Measurements from ENCODE around the gene MYH11. TPM values are rescaled to one million over a fixed set of nuclear protein-coding genes. Genes with fewer than 3 reads are reported as not detected.

The MYH11 gene
- total and polyA plus RNA-seq, 2 of the 13 experiments (the other 11 are each of a cell fraction or from before 2014, with no cell fraction given), result not detected

GRCh38 chr16:15866451-15866850 lies 9.6 kb upstream of the MYH11 start:
- no peak overlapping the region for H3K4me2 ChIP-seq (ENCODE audit: low read depth, low read length)
- DNase-seq (ENCODE audit: low spot score) (no peak), ATAC-seq (no peak), FAIRE-seq (no peak)
- no peak overlapping the region for H3K27ac ChIP-seq (ENCODE audit: extremely low read length, insufficient read depth, low read length)
- no peaks in the 10 kb centered on the region for H3K9me3 ChIP-seq (ENCODE audit: low read length)
- ChIA-PET CTCF (ENCODE audit: low intra/inter-chr PET ratio, low total read pairs) (no interaction called here), POLR2A (no interaction called here)
- 88% methylated on average over 5 of the region's 5 CpGs for WGBS (ENCODE audit: low lambda C conversion rate)
- in situ Hi-C loops (cut with HindIII; ENCODE audit: extremely low pct_ligation_motif_present, low pct_unique_long_range_greater_than_20kb), result no loop called here
- intact Hi-C loops (cut with micrococcal nuclease; ENCODE audit: unreplicated experiment), result no loop called here
- no peak for TF ChIP-seq ZFP90 (CRISPR knock-in tag; IDR thresholded peaks at IDR 0.05; ENCODE audit: borderline replicate concordance)
- peak; percentile 36; the same call in 1 of the 2 replicates for TF ChIP-seq CEBPG (CRISPR knock-in tag; IDR thresholded peaks at IDR 0.05)
- TF ChIP-seq CEBPB (IDR thresholded peaks at IDR 0.05; ENCODE audit: borderline replicate concordance, low read depth, low read length), result peak; percentile 78
- no peaks in the 10 kb centered on the region for H3K4me1 ChIP-seq (ENCODE audit: insufficient read depth, low read length)
- TSS peak; percentile 52 for BruUV-seq (replicated peaks)
- no peaks in the 10 kb centered on the region for H4K20me1 ChIP-seq (ENCODE audit: insufficient read depth, low read length)
- no peak overlapping the region for H3K4me3 ChIP-seq (replicated peaks in 1 of 3; ENCODE audit: insufficient read depth in 1 of 3, low read depth in 2 of 3, low read length in 3 of 3)
- H3K27me3 ChIP-seq (ENCODE audit: control insufficient read depth in 1 of 2, insufficient read depth in 2 of 2, low read length in 2 of 2), result no peaks in the 10 kb centered on the region
- H3K9ac ChIP-seq (ENCODE audit: insufficient read depth, low read depth, low read length), result no peak overlapping the region
- H3K36me3 ChIP-seq (replicated peaks in 1 of 2; ENCODE audit: control insufficient read depth in 1 of 2, insufficient read depth in 2 of 2, low read length in 2 of 2), result peaks cover 4 to 40% of the 10 kb centered on the region in 2 experiments
- no peaks in the 10 kb centered on the region for H3K79me2 ChIP-seq (ENCODE audit: insufficient read depth, low read length)
- no peak overlapping the region for H2AFZ ChIP-seq (ENCODE audit: low read length)

DNA sequence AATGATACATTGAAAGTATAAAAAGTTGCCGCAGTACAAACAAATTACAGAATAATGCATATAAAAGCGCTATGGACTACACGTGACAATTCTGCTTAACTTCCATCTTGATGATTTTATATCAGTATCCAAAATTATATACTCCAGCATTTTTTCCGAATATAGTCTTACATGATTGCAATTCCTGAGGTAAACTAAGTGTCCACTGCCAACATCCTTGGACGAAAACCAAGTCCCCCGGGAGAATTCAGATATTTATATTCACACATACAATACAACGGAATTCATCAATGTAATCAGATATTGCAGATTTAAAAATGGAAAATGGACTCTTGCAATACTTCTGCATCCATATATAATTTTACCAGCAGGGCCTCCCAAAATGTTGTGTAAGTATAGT lies 8.9 kb upstream of the MYH11 start:
- Histone ChIP-seq H3K9ac (ENCODE audit: insufficient read depth, low read depth, low read length) (no peak overlapping the region), H3K4me1 (ENCODE audit: insufficient read depth, low read length) (no peaks in the 10 kb centered on the region), H3K27ac (ENCODE audit: extremely low read length, insufficient read depth, low read length) (no peak overlapping the region), H3K9me3 (ENCODE audit: low read length) (no peaks in the 10 kb centered on the region), H3K27me3 (ENCODE audit: control insufficient read depth in 1 of 2, insufficient read depth in 2 of 2, low read length in 2 of 2) (no peaks in the 10 kb centered on the region), H3K36me3 (replicated peaks in 1 of 2; ENCODE audit: control insufficient read depth in 1 of 2, insufficient read depth in 2 of 2, low read length in 2 of 2) (peaks cover 4 to 36% of the 10 kb centered on the region in 2 experiments), H2AFZ (ENCODE audit: low read length) (no peak overlapping the region), H3K4me3 (replicated peaks in 1 of 3; ENCODE audit: insufficient read depth in 1 of 3, low read depth in 2 of 3, low read length in 3 of 3) (no peak overlapping the region), H3K4me2 (ENCODE audit: low read depth, low read length) (no peak overlapping the region), H3K79me2 (ENCODE audit: insufficient read depth, low read length) (no peaks in the 10 kb centered on the region), H4K20me1 (ENCODE audit: insufficient read depth, low read length) (no peaks in the 10 kb centered on the region)
- no TSS peak for BruUV-seq (replicated peaks)
- DNase-seq (ENCODE audit: low spot score) (no peak), FAIRE-seq (no peak), ATAC-seq (no peak)
- in situ Hi-C loops (cut with HindIII; ENCODE audit: extremely low pct_ligation_motif_present, low pct_unique_long_range_greater_than_20kb) (no loop called here), intact Hi-C loops (cut with micrococcal nuclease; ENCODE audit: unreplicated experiment) (no loop called here)
- ChIA-PET CTCF (ENCODE audit: low intra/inter-chr PET ratio, low total read pairs) (no interaction called here), POLR2A (no interaction called here)
- TF ChIP-seq ZNF367 (CRISPR knock-in tag; IDR thresholded peaks at IDR 0.05; ENCODE audit: borderline replicate concordance), result no peak
- no peak for TF ChIP-seq NCOR1 (IDR thresholded peaks at IDR 0.05; ENCODE audit: borderline replicate concordance, low read length)
- TF ChIP-seq ZNF552 (CRISPR knock-in tag; IDR thresholded peaks at IDR 0.05; ENCODE audit: borderline replicate concordance), result no peak
- no peak for TF ChIP-seq PPARG (CRISPR knock-in tag; conservative IDR thresholded peaks at IDR 0.05)
- TF ChIP-seq ZFP36L2 (CRISPR knock-in tag; IDR thresholded peaks at IDR 0.05), result no peak
- TF ChIP-seq ZNF841 (CRISPR knock-in tag; IDR thresholded peaks at IDR 0.05; ENCODE audit: borderline replicate concordance), result 0 out of 2 replicates have a peak, but pooled peaks have one; percentile 28
- no peak for TF ChIP-seq ZNF570 (CRISPR knock-in tag; IDR thresholded peaks at IDR 0.05; ENCODE audit: borderline replicate concordance)
- TF ChIP-seq ZBTB20 (CRISPR knock-in tag; IDR thresholded peaks at IDR 0.05; ENCODE audit: borderline replicate concordance, low read depth), result no peak
- TF ChIP-seq ZNF691 (CRISPR knock-in tag; IDR thresholded peaks at IDR 0.05; ENCODE audit: borderline replicate concordance, low read depth), result no peak
- 93% methylated on average over 7 of the region's 7 CpGs for WGBS (ENCODE audit: low lambda C conversion rate)

All from HepG2 (cell line).